ENCODE data around the gene AREG.
"Not testable (repeated sequence)": the region's sequence is repeated elsewhere in the genome, so short reads cannot be mapped to it uniquely, and the experiment has no call there.

Gene AREG

GRCh38 chr4:74444891-74445642 is at the start of gene AREG:
Gene AREG, plus strand, starts transcription at chr4:74445136. Its CDS starts 210 bp downstream, at chr4:74445346.
- Mint-ChIP-seq H3K9me3 (ENCODE audit: low read depth) (no peaks in the 10 kb centered on the region), H3K4me3 (peak within 1 kb of the TSS; percentile 87), H3K36me3 (peaks cover 3% of the 10 kb centered on the region), H3K27ac (peak within 1 kb of the TSS; percentile 76), H3K4me1 (ENCODE audit: low read depth) (peaks cover 11% of the 10 kb centered on the region), H3K27me3 (peaks cover 2% of the 10 kb centered on the region)

GRCh38 chr4:74395633-74396032 is 49.3 kb upstream of the AREG start:
- H3K4me1 Mint-ChIP-seq (ENCODE audit: low read depth): peaks cover 12% of the 10 kb centered on the region
- H3K27ac Mint-ChIP-seq: no peak overlapping the region
- no peaks in the 10 kb centered on the region for H3K36me3 Mint-ChIP-seq
- H3K4me3 Mint-ChIP-seq: no peak overlapping the region
- H3K9me3 Mint-ChIP-seq (ENCODE audit: low read depth): no peaks in the 10 kb centered on the region
- H3K27me3 Mint-ChIP-seq: no peaks in the 10 kb centered on the region

GRCh38 chr4:74397748-74398426 is 47.0 kb upstream of the AREG start:
- H3K4me1 Mint-ChIP-seq (ENCODE audit: low read depth): peaks cover 12% of the 10 kb centered on the region
- H3K4me3 Mint-ChIP-seq: peak overlapping the region; percentile 96
- no peaks in the 10 kb centered on the region for H3K36me3 Mint-ChIP-seq
- no peaks in the 10 kb centered on the region for H3K9me3 Mint-ChIP-seq (ENCODE audit: low read depth)
- H3K27me3 Mint-ChIP-seq: no peaks in the 10 kb centered on the region
- peak overlapping the region; percentile 96 for H3K27ac Mint-ChIP-seq

GRCh38 chr4:74398894-74399589 is 45.9 kb upstream of the AREG start:
- Mint-ChIP-seq H3K4me3 (peak overlapping the region; percentile 96), H3K4me1 (ENCODE audit: low read depth) (peaks cover 12% of the 10 kb centered on the region)
- H3K27ac Mint-ChIP-seq; H3K9me3 Mint-ChIP-seq (ENCODE audit: low read depth); H3K36me3 Mint-ChIP-seq; H3K27me3 Mint-ChIP-seq: not testable (repeated sequence)

- H3K9me3 Mint-ChIP-seq (ENCODE audit: low read depth): no peaks in the 10 kb centered on the region
- peaks cover 12% of the 10 kb centered on the region for H3K4me1 Mint-ChIP-seq (ENCODE audit: low read depth)
- H3K36me3 Mint-ChIP-seq: no peaks in the 10 kb centered on the region
- H3K4me3 Mint-ChIP-seq: no peak overlapping the region
- H3K27ac Mint-ChIP-seq: peak overlapping the region; percentile 8
- H3K27me3 Mint-ChIP-seq: peaks cover 2% of the 10 kb centered on the region
These were observed 44.5 kb upstream of the AREG start for GRCh38 chr4:74400395-74400794.

GRCh38 chr4:74402692-74403456 is 42.1 kb upstream of the AREG start:
- no peaks in the 10 kb centered on the region for H3K9me3 Mint-ChIP-seq (ENCODE audit: low read depth)
- H3K4me3 Mint-ChIP-seq: no peak overlapping the region
- H3K36me3 Mint-ChIP-seq: no peaks in the 10 kb centered on the region
- H3K4me1 Mint-ChIP-seq (ENCODE audit: low read depth): peaks cover 7% of the 10 kb centered on the region
- no peak overlapping the region for H3K27ac Mint-ChIP-seq
- H3K27me3 Mint-ChIP-seq: peaks cover 2% of the 10 kb centered on the region

GRCh38 chr4:74407891-74408290 is 37.0 kb upstream of the AREG start:
- H3K4me3 Mint-ChIP-seq: no peak overlapping the region
- H3K9me3 Mint-ChIP-seq (ENCODE audit: low read depth): no peaks in the 10 kb centered on the region
- no peaks in the 10 kb centered on the region for H3K4me1 Mint-ChIP-seq (ENCODE audit: low read depth)
- H3K36me3 Mint-ChIP-seq: no peaks in the 10 kb centered on the region
- no peak overlapping the region for H3K27ac Mint-ChIP-seq
- H3K27me3 Mint-ChIP-seq: peaks cover 2% of the 10 kb centered on the region

- no peak overlapping the region for H3K4me3 Mint-ChIP-seq
- no peaks in the 10 kb centered on the region for H3K4me1 Mint-ChIP-seq (ENCODE audit: low read depth)
- no peaks in the 10 kb centered on the region for H3K27me3 Mint-ChIP-seq
- no peaks in the 10 kb centered on the region for H3K9me3 Mint-ChIP-seq (ENCODE audit: low read depth)
- H3K36me3 Mint-ChIP-seq: no peaks in the 10 kb centered on the region
- H3K27ac Mint-ChIP-seq: no peak overlapping the region
These were observed 36.3 kb upstream of the AREG start for GRCh38 chr4:74408639-74409038.

GRCh38 chr4:74410272-74410671 is 34.7 kb upstream of the AREG start:
- Mint-ChIP-seq H3K27ac (no peak overlapping the region), H3K4me1 (ENCODE audit: low read depth) (no peaks in the 10 kb centered on the region), H3K36me3 (no peaks in the 10 kb centered on the region), H3K9me3 (ENCODE audit: low read depth) (no peaks in the 10 kb centered on the region), H3K4me3 (no peak overlapping the region), H3K27me3 (no peaks in the 10 kb centered on the region)

GRCh38 chr4:74412225-74412624 is 32.7 kb upstream of the AREG start:
- Mint-ChIP-seq H3K4me3 (no peak overlapping the region), H3K27ac (no peak overlapping the region), H3K9me3 (ENCODE audit: low read depth) (no peaks in the 10 kb centered on the region), H3K27me3 (no peaks in the 10 kb centered on the region), H3K36me3 (no peaks in the 10 kb centered on the region), H3K4me1 (ENCODE audit: low read depth) (no peaks in the 10 kb centered on the region)

GRCh38 chr4:74413265-74413664 is 31.7 kb upstream of the AREG start:
- no peaks in the 10 kb centered on the region for H3K9me3 Mint-ChIP-seq (ENCODE audit: low read depth)
- H3K27me3 Mint-ChIP-seq: no peaks in the 10 kb centered on the region
- H3K36me3 Mint-ChIP-seq: no peaks in the 10 kb centered on the region
- no peak overlapping the region for H3K4me3 Mint-ChIP-seq
- no peaks in the 10 kb centered on the region for H3K4me1 Mint-ChIP-seq (ENCODE audit: low read depth)
- no peak overlapping the region for H3K27ac Mint-ChIP-seq

GRCh38 chr4:74414149-74414809 is 30.7 kb upstream of the AREG start:
- Mint-ChIP-seq H3K27ac (no peak overlapping the region), H3K4me1 (ENCODE audit: low read depth) (no peaks in the 10 kb centered on the region), H3K9me3 (ENCODE audit: low read depth) (no peaks in the 10 kb centered on the region)

GRCh38 chr4:74415602-74416300 is 29.2 kb upstream of the AREG start:
- H3K9me3 Mint-ChIP-seq (ENCODE audit: low read depth): no peaks in the 10 kb centered on the region
- H3K36me3 Mint-ChIP-seq: no peaks in the 10 kb centered on the region
- H3K27ac Mint-ChIP-seq: no peak overlapping the region
- H3K4me1 Mint-ChIP-seq (ENCODE audit: low read depth): no peaks in the 10 kb centered on the region
- no peaks in the 10 kb centered on the region for H3K27me3 Mint-ChIP-seq
- H3K4me3 Mint-ChIP-seq: no peak overlapping the region

More at GRCh38 chr4:74414149-74414809, 30.7 kb upstream of the AREG start:
- no peaks in the 10 kb centered on the region for H3K36me3 Mint-ChIP-seq
- H3K4me3 Mint-ChIP-seq: no peak overlapping the region
- H3K27me3 Mint-ChIP-seq: no peaks in the 10 kb centered on the region

All from activated naive CD8-positive, alpha-beta T cell (primary cell).